Bronchus fibroblast of lung (primary cell): Measurements from ENCODE around the gene GOLGA6L25. TPM values are rescaled to one million over a fixed set of nuclear protein-coding genes. Genes with fewer than 3 reads are reported as not detected.

Experiments
- total RNA-seq: library from RNA; depleted of rRNA; stranded (reverse); fragments of >200 nt; gene quantifications from 2 replicates; pipeline ENCODE4 v1.2.3, GENCODE V29; 2015

GOLGA6L25 gene
- total RNA-seq: not detected in 2 replicates

GRCh38 chr15:28553268-28553667 lies at the start of gene GOLGA6L25:
GOLGA6L25 (plus strand) TSS chr15:28553568; CDS start chr15:28553629, 61 bp downstream.

GRCh38 chr15:28532954-28533353 lies 20.4 kb upstream of the GOLGA6L25 start, which contains the start of gene GOLGA8G:
GOLGA8G (minus strand) TSS chr15:28532971; CDS start chr15:28532909, 62 bp downstream.

Other genes starting within 250 kb of the GOLGA6L25 start
- 17.1 and 24.5 TPM in 2 replicates for gene HERC2, start 231.4 kb upstream of the GOLGA6L25 start, total RNA-seq
- not detected in 2 replicates for gene GOLGA6L24, start 195.5 kb upstream of the GOLGA6L25 start, total RNA-seq
- not detected in 2 replicates for gene GOLGA8F, start 174.9 kb upstream of the GOLGA6L25 start, total RNA-seq
- not detected in 2 replicates for gene GOLGA8G, start 20.6 kb upstream of the GOLGA6L25 start, total RNA-seq
- not detected in 2 replicates for gene GOLGA8M, start 158.9 kb downstream of the GOLGA6L25 start, total RNA-seq